ENCODE results near the gene CAPN11. TPM values are rescaled to one million over a fixed set of nuclear protein-coding genes. Genes with fewer than 3 reads are reported as not detected.
A peak's percentile ranks its signal among the peaks of the same experiment; 100 is the strongest.

CAPN11 gene
- total and polyA plus RNA-seq, 2 donors (not counting 3 experiments of a cell fraction or from before 2014, with no cell fraction given), result 1.4 to 1.7 TPM

- BruUV-seq (replicated peaks), result no TSS peak
- intact Hi-C loops (cut with micrococcal nuclease) (loop anchor here (1.0 to 2.0 kb wide), 5 partner anchors 13 to 49 kb away; partner anchors contain the start of gene SLC35B2), dilution Hi-C loops (cut with MboI; ENCODE audit: extremely low pct_ligation_motif_present, low sequenced_read_pairs) (no loop called here)
- Histone ChIP-seq H3K4me3 (replicated peaks in 1 of 3; ENCODE audit: insufficient read depth in 1 of 3, low read depth in 1 of 3, low read length in 3 of 3) (no peak overlapping the region), H3K27me3 (ENCODE audit: control insufficient read depth in 2 of 2, insufficient read depth in 2 of 2, low read length in 2 of 2) (no peaks in the 10 kb centered on the region), H3K36me3 (ENCODE audit: control insufficient read depth in 2 of 2, extremely low read depth in 1 of 2, insufficient read depth in 2 of 2, low read length in 2 of 2) (no peaks in the 10 kb centered on the region), H3K4me1 (ENCODE audit: control insufficient read depth, extremely low read depth, insufficient read depth, low read length) (peaks cover 56% of the 10 kb centered on the region), H2AFZ (ENCODE audit: low read depth, low read length) (no peak overlapping the region), H4K20me1 (replicated peaks; ENCODE audit: control insufficient read depth, extremely low read depth, insufficient read depth, low read length) (no peaks in the 10 kb centered on the region), H3K9me3 (replicated peaks; ENCODE audit: control insufficient read depth, insufficient read depth, low read length) (no peaks in the 10 kb centered on the region), H3K9ac (replicated peaks; ENCODE audit: extremely low read depth, insufficient read depth, low read length) (no peak overlapping the region), H3K27ac (ENCODE audit: insufficient read depth, low read depth, low read length) (peak overlapping the region; percentile 97), H3K4me2 (ENCODE audit: insufficient read depth, low read length) (no peak overlapping the region), H3K79me2 (ENCODE audit: control insufficient read depth, insufficient read depth, low read length) (peaks cover 49% of the 10 kb centered on the region), H3K9me1 (replicated peaks; ENCODE audit: control insufficient read depth, extremely low read depth, insufficient read depth, low read length) (no peaks in the 10 kb centered on the region)
- CTCF ChIA-PET, result interaction anchor here (0.5 to 9.2 kb wide), 11 partner anchors 14 to 124 kb away, joined by 3 to 91 read pairs (median 5); partner anchors contain the start of genes HSP90AB1 and SPATS1
- no peak for FAIRE-seq
- TF ChIP-seq GATA2 (IDR thresholded peaks at IDR 0.05; ENCODE audit: insufficient read depth, insufficient read length, low read depth, low read length) (no peak), MYC (IDR thresholded peaks at IDR 0.05; ENCODE audit: low read depth, low read length) (no peak), EZH2 (IDR thresholded peaks at IDR 0.05; ENCODE audit: borderline replicate concordance, low read depth, low read length, severe bottlenecking) (no peak), POLR2AphosphoS5 (IDR thresholded peaks at IDR 0.05; ENCODE audit: insufficient read depth, low read depth, low read length) (no peak), FOS (IDR thresholded peaks at IDR 0.05; ENCODE audit: borderline replicate concordance, insufficient read depth, low read length) (no peak), CTCF (IDR thresholded peaks at IDR 0.05; ENCODE audit: extremely low read depth in 1 of 2, insufficient read depth in 1 of 2, low read depth in 1 of 2, low read length in 2 of 2) (no peak)
- POLR2A ChIA-PET, result interaction anchor here (0.6 to 5.3 kb wide), 4 partner anchors 26 to 131 kb away, joined by 3 to 34 read pairs (median 8); partner anchors contain the start of gene HSP90AB1
- no peak for DNase-seq (ENCODE audit: low read depth, low spot score)
Observed at GRCh38 chr6:44220913-44221290, 62.3 kb downstream of the CAPN11 start.

Data from endothelial cell of umbilical vein (primary cell).